CMK (cell line): ENCODE results near the gene CALHM5.
"Not testable (repeated sequence)": the region's sequence is repeated elsewhere in the genome, so short reads cannot be mapped to it uniquely, and the experiment has no call there.

Experiments used
- DNase-seq: peaks from one replicate; pipeline ENCODE4 v3.0.0-alpha.2; 2010; ENCODE audit warnings: low read depth

Gene CALHM5, protein sequence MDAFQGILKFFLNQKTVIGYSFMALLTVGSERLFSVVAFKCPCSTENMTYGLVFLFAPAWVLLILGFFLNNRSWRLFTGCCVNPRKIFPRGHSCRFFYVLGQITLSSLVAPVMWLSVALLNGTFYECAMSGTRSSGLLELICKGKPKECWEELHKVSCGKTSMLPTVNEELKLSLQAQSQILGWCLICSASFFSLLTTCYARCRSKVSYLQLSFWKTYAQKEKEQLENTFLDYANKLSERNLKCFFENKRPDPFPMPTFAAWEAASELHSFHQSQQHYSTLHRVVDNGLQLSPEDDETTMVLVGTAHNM

DNA sequence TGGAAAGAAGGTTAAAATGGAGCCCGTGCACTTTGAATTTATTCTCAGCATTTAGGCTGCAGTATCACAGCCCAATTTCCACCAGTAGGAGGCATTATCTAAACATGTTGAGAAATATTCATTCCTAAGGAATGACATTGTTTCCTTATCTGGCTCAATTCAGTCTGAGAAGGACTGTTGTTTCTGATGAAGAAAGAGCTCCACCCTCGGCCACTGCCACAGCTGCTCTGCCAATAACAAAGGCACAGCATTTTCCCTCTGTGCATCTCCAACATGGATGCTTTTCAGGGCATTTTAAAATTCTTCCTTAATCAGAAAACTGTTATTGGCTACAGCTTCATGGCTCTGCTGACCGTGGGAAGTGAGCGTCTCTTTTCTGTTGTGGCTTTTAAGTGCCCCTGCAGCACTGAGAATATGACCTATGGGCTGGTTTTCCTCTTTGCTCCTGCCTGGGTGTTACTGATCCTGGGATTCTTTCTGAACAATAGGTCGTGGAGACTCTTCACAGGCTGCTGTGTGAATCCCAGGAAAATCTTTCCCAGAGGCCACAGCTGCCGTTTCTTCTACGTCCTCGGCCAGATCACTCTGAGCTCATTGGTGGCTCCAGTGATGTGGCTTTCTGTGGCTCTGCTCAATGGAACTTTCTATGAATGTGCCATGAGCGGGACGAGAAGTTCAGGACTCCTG, at the start of gene CALHM5:
TSS of gene CALHM5 (plus strand) at position 216 of the 687 bp plus-strand sequence. CDS start at position 274, 58 bp downstream.
- DNase-seq: no peak

DNA sequence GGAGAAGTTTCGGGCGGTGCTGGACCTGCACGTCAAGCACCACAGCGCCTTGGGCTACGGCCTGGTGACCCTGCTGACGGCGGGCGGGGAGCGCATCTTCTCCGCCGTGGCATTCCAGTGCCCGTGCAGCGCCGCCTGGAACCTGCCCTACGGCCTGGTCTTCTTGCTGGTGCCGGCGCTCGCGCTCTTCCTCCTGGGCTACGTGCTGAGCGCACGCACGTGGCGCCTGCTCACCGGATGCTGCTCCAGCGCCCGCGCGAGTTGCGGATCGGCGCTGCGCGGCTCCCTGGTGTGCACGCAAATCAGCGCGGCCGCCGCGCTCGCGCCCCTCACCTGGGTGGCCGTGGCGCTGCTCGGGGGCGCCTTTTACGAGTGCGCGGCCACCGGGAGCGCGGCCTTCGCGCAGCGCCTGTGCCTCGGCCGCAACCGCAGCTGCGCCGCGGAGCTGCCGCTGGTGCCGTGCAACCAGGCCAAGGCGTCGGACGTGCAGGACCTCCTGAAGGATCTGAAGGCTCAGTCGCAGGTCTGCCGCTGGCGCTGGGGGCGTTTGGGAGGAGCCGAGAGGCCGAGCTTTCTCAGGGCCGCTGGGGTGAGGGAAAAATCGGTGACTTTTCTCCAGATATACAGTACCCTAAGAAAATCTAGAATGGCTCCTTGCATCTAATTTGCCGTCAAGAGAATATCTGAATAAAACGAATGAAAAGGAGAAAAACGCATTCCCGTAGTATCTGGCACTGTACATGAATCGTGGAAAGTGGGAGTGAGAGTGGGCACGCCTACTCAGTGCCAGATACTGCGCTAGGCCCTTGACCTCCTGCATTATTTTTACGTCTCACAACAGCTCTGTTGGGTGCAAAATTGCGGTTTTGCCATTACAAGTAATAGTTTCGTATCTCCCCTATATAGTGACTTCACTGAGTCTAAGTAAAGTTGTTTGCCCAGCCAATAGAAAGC, 49.2 kb upstream of the CALHM5 start:
- no peak for DNase-seq

DNA sequence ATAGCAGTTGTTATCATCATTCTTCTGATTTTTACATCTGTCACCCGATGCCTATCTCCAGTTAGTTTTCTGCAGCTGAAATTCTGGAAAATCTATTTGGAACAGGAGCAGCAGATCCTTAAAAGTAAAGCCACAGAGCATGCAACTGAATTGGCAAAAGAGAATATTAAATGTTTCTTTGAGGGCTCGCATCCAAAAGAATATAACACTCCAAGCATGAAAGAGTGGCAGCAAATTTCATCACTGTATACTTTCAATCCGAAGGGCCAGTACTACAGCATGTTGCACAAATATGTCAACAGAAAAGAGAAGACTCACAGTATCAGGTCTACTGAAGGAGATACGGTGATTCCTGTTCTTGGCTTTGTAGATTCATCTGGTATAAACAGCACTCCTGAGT, 48.1 kb upstream of the CALHM5 start:
- DNase-seq: no peak

DNA sequence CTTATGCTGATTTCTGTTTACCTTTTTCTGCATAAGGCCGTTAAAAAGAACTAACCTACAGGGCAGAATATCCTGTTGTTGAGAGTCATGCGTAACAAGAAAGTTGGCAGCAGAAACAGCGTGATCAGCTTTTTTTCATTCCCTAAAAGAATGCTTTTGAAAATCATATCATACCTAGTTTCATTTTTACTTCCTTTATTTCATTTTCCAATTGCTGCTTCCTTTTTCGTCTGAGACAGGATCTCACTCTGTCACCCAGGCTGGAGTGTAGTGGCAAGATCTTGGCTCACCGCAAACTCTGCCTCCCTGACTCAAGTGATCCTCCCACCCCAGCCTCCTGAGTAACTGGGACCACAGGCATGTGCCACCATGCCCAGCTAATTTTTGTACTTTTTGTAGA, 46.2 kb upstream of the CALHM5 start:
- DNase-seq: peak; percentile 54

DNA sequence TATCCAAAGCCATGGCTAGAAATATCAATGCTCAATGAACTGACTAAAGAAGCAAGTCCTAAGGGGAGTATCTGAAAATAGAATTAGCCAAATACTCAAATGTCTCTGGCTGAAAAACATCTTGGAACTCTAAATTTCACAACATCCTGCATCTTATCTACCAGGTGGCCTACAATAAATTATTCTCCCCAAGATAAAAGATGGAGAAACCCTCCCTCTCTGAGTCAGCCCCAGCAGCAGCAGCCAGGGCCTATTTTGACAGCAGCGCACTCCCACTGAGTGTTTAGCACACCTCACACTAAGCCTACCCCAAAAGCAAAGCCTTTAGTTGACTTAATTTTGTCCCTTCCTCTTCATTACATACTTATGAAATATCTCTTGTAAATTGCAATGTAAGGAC, 44.3 kb upstream of the CALHM5 start:
- no peak for DNase-seq

DNA sequence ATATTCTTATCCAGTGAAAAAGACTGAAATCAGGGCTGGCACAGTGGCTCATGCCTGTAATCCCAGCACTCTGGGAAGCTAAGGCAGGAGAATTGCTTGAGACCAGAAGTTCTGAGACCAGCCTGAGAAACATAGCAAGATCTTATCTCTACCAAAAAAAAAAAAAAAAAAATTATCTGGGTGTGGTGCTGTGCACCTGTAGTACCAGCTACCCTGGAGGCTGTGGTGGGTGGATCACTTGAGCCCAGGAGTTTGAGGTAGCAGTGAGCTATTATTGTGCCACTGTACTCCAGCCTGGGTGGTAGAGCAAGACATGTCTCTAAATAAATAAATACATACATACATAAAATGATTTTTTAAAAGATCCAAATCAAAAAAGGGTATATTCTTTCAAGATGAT, 43.9 kb upstream of the CALHM5 start:
- no peak for DNase-seq

DNA sequence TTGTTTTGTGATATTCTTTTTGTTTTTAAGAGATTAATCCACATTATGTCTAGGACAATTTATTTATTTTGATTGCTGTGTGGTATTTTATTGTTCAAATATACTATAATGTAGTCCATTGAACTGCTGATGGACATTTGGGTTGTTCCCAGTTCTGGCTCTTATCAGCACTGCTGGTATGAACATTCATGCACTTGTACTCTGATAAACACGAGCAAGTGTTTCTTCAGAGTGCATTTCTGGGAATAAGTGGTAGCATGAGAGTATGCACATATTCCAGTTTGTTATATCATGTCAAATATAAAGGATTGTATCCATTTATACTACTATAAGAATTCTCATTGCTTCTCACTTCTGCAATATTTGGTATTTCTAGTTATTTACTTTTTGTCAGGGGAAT, 43.1 kb upstream of the CALHM5 start:
- DNase-seq: no peak

DNA sequence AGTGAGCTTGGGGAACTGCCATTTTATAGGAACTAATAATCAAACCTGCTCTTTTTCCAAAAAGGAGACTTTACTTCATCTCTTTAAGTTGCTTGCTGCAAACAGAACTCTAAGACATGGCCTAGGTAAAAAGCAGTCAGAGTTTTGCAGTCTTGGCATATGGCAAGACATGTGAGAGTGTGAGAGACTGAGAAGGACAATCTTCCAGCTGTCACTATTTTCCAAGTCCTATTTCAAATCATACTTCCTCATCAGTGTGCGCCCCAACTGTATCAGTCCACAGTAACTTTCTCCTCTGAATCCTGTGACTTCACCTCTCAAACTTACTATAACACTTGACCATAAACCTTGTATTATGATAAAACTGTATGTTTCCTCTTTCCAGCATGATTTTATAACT, 39.9 kb upstream of the CALHM5 start:
- DNase-seq: no peak

DNA sequence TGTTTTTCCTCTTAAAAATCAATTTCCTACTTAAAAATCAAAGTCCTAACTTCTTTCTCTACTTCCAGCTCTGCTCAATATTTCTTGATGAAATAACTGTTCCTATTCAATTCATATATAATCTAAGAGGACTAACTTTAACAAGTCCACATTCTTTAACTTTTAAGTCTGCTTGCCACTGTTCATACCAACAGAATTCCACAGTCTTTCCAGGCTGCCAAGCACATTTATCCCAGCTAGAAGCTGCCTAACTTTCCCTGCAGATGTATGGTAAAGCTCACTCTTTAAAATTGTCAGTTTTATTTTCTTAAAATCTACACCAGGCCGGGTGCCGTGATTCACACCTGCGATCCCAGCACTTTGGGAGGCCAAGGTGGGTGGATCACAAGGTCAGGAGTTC, 38.7 kb upstream of the CALHM5 start:
- DNase-seq: no peak

DNA sequence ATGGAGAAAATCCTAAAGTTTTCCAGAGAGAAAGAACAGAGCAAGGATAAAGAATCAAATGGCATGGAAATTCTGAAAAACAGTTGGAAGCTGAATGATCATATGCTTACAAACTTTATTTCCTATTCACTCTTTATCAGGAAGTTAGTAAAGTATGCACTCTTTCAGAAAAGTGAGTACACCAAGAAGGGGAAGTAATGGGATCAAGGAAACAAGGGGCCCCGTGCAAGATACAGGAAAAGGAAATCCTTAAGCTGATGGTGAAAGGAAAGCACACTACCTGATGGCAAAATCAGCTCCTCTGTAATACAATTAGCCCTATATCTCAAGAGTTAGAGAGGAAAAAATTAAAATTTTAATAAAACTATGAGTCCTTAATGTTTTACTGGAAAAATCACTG, 36.3 kb upstream of the CALHM5 start:
- no peak for DNase-seq

DNA sequence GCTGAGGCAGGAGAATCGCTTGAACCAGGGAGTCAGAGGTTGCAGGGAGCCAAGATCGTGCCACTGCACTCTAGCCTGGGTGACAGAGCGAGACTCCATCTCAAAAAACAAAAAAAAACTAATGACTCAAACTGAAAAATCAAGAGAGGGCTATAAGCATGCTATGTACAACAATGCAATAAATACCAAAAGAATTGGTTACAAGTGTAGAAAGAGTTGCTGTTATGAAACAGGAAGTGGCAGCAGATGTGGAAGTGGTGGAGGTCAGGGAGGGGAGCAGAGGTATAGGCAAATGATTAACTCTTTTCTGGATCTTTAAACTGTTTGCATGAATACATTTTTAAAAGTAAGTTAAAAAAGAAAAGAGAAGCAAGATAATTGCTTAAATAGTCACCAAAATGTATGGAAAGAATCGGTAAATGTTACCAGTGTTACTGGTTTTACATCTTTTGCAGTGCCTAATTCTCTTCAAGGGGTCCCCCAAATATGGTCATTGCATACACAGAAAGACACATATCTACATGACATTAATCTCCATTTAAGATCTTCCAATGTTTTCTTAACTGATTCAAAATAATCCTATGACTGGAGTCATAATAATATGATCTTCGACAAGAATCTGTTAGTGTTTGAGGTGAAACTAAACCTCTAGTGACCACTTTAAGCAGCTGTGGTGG, 35.3 kb upstream of the CALHM5 start:
- no peak for DNase-seq

DNA sequence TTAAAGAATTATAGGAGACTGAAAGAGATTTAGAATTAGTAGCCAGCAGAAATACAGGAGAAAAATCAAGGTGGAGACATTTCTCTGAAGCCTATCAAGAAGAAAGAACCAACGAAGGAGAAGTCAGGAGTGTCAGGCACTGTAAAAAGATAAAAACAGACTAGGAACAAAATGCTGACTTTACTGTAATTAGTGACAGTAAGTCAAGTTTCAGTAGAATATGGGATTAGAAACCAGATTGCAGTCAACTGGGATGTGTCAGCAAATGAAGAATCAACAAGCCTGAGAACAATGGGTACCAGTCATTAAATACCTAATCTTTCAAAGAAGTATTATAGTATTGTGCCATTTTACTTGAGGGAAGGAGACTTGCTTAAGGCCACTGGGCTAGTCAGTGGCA, 28.7 kb upstream of the CALHM5 start:
- DNase-seq: no peak

DNA sequence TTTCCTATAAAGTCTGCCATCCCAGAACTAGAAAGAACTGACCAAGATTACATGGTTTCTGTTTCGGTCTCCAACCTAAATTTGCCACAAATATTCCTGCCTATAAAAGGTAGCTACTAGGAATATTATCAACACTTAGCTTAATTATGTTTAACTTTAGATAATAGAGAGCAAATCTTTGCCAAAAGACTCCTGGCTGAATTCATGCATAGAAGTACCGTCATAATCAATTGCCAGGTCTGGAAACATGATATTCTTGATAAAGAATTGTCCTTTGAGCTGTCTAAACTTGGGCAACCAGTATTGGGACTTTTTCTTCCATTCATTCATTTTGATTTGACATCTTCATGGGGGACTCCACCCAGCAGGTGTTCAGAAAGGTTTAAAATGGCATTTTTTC, 27.8 kb upstream of the CALHM5 start:
- DNase-seq: no peak

DNA sequence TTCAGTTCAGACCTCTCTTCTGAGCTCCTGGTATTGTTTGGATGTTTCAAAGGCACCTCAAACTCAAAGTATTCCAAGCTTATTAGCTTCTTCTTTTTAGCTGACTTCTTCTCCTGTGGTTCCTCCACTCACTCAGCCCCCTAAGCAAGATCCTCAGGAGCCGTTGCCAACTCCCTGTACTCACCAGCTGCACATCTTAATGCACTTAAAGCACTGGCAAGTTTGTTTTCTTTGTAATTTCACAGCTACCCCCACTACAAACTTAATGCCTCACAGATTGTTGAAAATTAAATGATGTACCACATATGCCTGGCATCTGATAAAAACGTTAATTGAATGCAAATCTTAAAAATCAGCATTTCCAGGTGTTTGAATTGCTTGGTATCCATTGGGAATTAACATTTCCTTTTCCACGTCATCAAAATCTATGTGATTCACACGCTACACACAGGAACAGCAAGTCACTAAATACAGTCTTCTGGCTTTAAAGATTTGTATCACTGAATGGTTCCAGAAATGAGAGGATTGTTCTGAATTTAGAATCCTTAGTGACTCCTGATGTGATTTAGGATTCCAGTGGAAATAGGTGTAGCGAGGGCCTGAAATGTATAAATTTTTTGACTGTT, 25.8 kb upstream of the CALHM5 start:
- DNase-seq: no peak

DNA sequence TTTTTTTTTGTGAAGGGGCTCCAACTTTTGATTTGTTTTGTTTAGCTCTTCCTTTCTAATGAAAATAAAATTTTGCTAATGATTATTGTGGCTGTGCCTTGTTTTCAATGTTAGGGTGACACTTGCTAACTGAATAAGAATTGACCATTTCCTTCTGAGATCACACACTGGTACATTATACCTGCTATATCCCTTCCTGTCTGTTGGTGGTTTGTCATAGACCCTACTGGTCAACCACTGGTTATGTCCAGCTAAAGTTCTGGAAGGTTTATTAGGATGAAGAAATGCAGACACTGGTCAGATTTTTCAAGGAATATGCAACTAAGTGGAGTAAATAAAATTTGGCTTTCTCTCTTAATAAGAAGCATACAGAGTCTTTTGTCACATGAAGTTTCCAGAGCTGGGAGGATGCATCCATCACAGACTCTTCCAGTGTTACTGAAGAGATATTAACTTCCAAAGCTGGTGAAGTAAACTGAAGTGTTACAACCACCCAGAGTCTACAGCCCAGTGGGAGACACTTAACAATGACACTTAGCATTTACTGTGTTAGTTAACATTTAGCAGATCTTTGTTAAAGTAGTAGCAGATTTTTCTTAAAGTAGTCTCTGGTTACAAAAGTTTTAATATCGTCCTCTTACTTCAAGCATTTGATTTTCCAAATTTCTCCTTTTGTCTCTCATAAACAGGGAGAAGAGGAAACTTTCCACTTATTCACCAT, 19.7 kb upstream of the CALHM5 start:
- DNase-seq: no peak

DNA sequence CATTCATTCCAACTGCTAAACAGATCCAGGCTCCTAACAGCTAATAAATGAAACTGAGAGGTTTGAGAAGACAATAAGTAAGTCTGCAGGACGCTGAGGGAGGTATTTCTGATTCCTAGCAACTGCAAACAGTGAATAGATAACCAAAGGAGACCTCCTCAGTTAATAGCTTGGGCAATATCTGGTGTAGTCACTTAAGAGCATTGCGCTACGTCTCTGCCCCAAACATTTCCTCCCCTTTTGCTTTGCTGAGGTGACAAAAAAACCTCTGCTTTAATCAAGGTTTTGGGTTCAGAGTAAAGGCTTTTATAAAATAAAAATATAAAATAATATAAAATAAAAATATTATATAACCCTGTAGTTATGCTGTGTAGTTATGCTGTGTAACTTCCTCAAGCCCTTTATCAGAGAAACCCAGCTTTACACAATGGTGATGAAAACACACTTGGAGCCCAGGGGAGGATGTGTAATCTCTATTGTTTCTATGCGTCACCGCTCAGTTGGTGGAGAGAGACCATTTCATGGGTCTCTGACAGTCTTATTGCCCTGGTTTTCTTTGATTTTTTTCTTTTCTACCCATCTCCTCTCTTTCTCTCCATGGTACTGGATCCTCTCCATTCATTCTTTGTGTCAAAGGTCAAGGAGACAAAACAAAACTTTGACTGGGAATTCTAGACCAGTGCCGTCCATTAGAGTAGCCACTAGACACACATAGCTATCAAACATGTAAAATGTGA, 18.9 kb upstream of the CALHM5 start:
- DNase-seq: no peak

DNA sequence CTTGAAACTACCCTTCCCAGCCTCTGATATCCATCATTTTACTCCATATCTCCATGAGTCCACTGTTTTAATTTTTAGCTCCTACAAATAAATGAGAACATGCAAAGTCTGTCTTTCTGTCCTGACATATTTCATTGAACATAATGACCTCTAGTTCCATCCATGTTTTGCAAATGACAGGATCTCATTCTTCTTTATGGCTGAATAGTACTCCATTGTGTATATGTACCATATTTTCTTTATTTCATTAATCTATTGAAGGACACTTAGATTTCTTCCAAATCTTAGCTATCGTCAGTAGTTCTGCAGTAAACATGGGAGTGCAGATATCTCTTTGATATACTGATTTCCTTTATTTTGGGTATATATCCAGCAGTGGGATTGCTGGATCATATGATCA, 16.3 kb upstream of the CALHM5 start:
- not testable (repeated sequence) for DNase-seq

DNA sequence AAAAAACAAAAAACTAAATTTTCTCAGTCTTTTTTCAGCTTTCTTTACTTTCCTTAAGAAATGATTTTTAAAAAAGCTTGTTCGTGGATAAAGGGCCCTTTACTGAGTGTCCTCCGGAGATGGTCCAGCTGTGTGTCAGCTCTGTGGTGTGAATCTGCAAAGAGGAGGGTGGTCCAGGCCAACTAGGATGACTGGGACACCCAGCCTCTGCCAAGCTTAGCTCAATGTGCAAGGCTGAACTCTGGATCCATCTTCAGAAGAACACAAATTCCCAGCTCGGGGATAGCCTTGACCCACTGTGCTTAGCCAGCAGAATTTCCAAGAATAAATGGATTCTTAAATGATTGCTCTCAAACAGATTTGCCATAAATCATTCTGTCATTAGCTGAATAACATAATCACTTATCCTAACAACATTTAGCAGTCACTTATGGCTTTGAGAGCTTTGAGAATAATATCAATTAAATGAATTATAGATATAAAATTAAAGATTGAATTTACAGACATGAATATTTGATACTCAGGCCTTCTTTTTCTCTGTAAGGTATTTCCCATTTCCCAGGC, 14.2 kb upstream of the CALHM5 start:
- DNase-seq: no peak

DNA sequence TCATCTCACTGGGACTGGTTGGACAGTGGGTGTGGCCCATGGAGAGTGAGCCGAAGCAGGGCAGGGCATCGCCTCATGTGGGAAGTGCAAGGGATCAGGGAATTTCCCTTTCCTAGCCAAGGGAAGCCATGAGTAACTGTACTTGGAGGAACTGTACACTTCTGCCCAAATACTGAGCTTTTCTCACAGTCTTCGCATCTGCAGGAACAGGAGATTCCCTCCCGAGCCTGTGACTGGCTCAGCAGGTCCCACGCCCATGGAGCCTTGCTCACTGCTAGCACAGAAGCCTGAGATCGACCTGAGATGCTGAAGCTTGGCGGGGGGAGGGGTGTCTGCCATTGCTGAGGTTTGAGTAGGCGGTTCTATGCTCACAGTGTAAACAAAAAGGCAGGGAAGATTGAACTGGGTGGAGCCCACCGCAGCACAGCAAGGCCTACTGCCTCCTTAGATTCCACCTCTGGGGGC, 10.4 kb upstream of the CALHM5 start:
- no peak for DNase-seq

DNA sequence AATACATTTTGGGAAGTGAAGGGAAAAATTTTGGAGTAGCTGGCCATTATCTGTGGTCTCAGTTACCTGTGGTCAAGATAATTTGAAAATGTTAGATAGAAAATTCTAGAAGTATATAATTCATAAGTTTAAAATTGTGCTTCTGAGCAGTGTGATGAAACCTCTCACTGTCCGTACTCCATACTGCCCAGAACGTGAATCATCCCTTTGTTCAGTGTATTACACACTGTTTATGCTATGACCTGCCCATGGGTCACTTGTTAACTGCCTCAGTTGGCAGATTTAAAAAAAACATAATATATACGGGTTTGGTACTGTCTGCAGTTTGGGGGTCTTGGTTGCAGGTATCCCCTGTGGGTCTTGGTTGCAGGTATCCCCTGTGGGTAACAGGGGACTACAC, 4.1 kb upstream of the CALHM5 start:
- no peak for DNase-seq
